Endothelial cell of umbilical vein (primary cell): ENCODE measurements around the gene CEACAM6. TPM values are rescaled to one million over a fixed set of nuclear protein-coding genes. Genes with fewer than 3 reads are reported as not detected.

Experiments
- BruUV-seq: library from RNA; stranded (reverse); fragments of 400-500 nt; replicated peaks from 2 replicates; lab custom pipeline; 2021; lab: Mats Ljungman, UMichigan
- CTCF ChIA-PET: fragments of 300-600, 350-600 bp; sonication (Branson Sonifier 250); formaldehyde crosslinking; loops from one replicate; lab custom pipeline; 2021; ENCODE audit warnings: antibody characterized with exemption, inconsistent platforms; lab: Charles Lee
- POLR2A ChIA-PET: fragments of 300-600, 350-600 bp; sonication (Branson Sonifier 250); formaldehyde crosslinking; loops from one replicate; lab custom pipeline; 2021; ENCODE audit warnings: antibody characterized with exemption, inconsistent platforms; lab: Charles Lee
- DNase-seq: peaks from one replicate; pipeline ENCODE4 v3.0.0-alpha.2; 2011; ENCODE audit warnings: low read depth, low spot score
- FAIRE-seq: peaks from 2 replicates; lab custom pipeline; 2011; peaks lifted over from hg19 to GRCh38; lab: Jason Lieb, UNC
- H2AFZ ChIP-seq: 2 replicates; pipeline ENCODE4 v1.6.0; 2012; ENCODE audit warnings: low read depth, low read length, control low read depth, inconsistent platforms
- H3K27ac ChIP-seq: 2 replicates; pipeline ENCODE4 v1.5.1; 2011; ENCODE audit warnings: low read depth, mild to moderate bottlenecking, control low read depth, low read length, moderate library complexity; ENCODE audit not compliant: insufficient read depth
- H3K27me3 ChIP-seq, 2 experiments: 2 replicates each; pipeline versions ENCODE4 v1.6.0 to v1.6.1; 2011; ENCODE audit warnings: low read length in 2 of 2, mixed read lengths in 1 of 2; ENCODE audit not compliant: control insufficient read depth in 2 of 2, insufficient read depth in 2 of 2
- H3K36me3 ChIP-seq, 2 experiments: 2 replicates in 1 of 2; 3 replicates in 1 of 2; pipeline ENCODE4 v1.5.1; 2011; ENCODE audit warnings: low read length in 2 of 2, mild to moderate bottlenecking in 1 of 2, moderate library complexity in 1 of 2; ENCODE audit not compliant: control insufficient read depth in 2 of 2, insufficient read depth in 2 of 2; ENCODE audit errors: extremely low read depth in 1 of 2
- H3K4me1 ChIP-seq: 3 replicates; pipeline ENCODE4 v1.5.1; 2011; ENCODE audit warnings: mild to moderate bottlenecking, low read length; ENCODE audit not compliant: control insufficient read depth, insufficient read depth; ENCODE audit errors: extremely low read depth
- H3K4me2 ChIP-seq: 2 replicates; pipeline ENCODE4 v1.6.1; 2011; ENCODE audit warnings: low read length, control low read depth, mixed read lengths; ENCODE audit not compliant: insufficient read depth
- H3K4me3 ChIP-seq, 3 experiments: fragments of 200-600 bp in 1 of 3; sonication (generic), shearing (Covaris generic) in 1 of 3; replicated peaks in 1 of 3; 2 replicates each; pipeline ENCODE4 v1.5.1; 2011 to 2016; ENCODE audit warnings: control low read depth in 3 of 3, low read length in 3 of 3, mild to moderate bottlenecking in 2 of 3, inconsistent platforms in 1 of 3, low read depth in 1 of 3, moderate library complexity in 1 of 3; ENCODE audit not compliant: insufficient read depth in 1 of 3
- H3K79me2 ChIP-seq: 2 replicates; pipeline ENCODE4 v1.6.0; 2012; ENCODE audit warnings: low read length, inconsistent platforms; ENCODE audit not compliant: control insufficient read depth, insufficient read depth
- H3K9ac ChIP-seq: replicated peaks from 2 replicates; pipeline ENCODE3; 2011; ENCODE audit warnings: low read length, control low read depth; ENCODE audit not compliant: insufficient read depth; ENCODE audit errors: extremely low read depth
- H3K9me1 ChIP-seq: replicated peaks from 3 replicates; pipeline ENCODE4 v1.6.0; 2011; ENCODE audit warnings: mild to moderate bottlenecking, low read length; ENCODE audit not compliant: control insufficient read depth, insufficient read depth; ENCODE audit errors: extremely low read depth
- H3K9me3 ChIP-seq: replicated peaks from 2 replicates; pipeline ENCODE4 v1.5.1; 2012; ENCODE audit warnings: low read length, inconsistent platforms; ENCODE audit not compliant: control insufficient read depth, insufficient read depth
- H4K20me1 ChIP-seq: replicated peaks from 2 replicates; pipeline ENCODE3; 2011; ENCODE audit warnings: mild to moderate bottlenecking, low read length; ENCODE audit not compliant: control insufficient read depth, insufficient read depth; ENCODE audit errors: extremely low read depth
- EZH2 ChIP-seq: IDR thresholded peaks from 2 replicates; pipeline ENCODE4 v1.6.1; 2012; ENCODE audit warnings: borderline replicate concordance, low read depth, mild to moderate bottlenecking, moderate library complexity, low read length, inconsistent platforms; ENCODE audit not compliant: severe bottlenecking
- FOS ChIP-seq: IDR thresholded peaks from 2 replicates; pipeline ENCODE4 v1.6.1; 2011; ENCODE audit warnings: mild to moderate bottlenecking, low read length, moderate library complexity, borderline replicate concordance; ENCODE audit not compliant: insufficient read depth
- GATA2 ChIP-seq: IDR thresholded peaks from 2 replicates; pipeline ENCODE4 v1.7.0; 2011; ENCODE audit warnings: low read depth, mild to moderate bottlenecking, moderate library complexity, mixed read lengths, low read length; ENCODE audit not compliant: insufficient read length, insufficient read depth
- JUN ChIP-seq: IDR thresholded peaks from 2 replicates; pipeline ENCODE4 v1.6.1; 2011; ENCODE audit warnings: borderline replicate concordance, low read depth; ENCODE audit not compliant: insufficient read length, insufficient read depth
- MYC ChIP-seq: IDR thresholded peaks from one replicate; pipeline ENCODE4 v1.6.1; 2011; ENCODE audit warnings: mild to moderate bottlenecking, low read depth, low read length
- POLR2A ChIP-seq: IDR thresholded peaks from 2 replicates; pipeline ENCODE4 v1.6.1; 2012; ENCODE audit warnings: low read depth, mild to moderate bottlenecking, control low read depth, low read length
- POLR2AphosphoS5 ChIP-seq: IDR thresholded peaks from 2 replicates; pipeline ENCODE4 v1.6.1; 2012; ENCODE audit warnings: low read depth, mild to moderate bottlenecking, control low read depth, low read length, moderate library complexity; ENCODE audit not compliant: insufficient read depth
- dilution Hi-C: fragments of 300-500 bp; cut with MboI; formaldehyde crosslinking; loops from one replicate; pipeline ENCODE4 v1.15.0; 2019; ENCODE audit warnings: low sequenced_read_pairs; ENCODE audit not compliant: extremely low pct_ligation_motif_present
- intact Hi-C: fragments of 100-400 bp; cut with micrococcal nuclease; formaldehyde crosslinking; loops from one replicate; pipeline ENCODE4 v1.10.0; 2022
- polyA plus RNA-seq, 4 experiments: library from polyadenylated mRNA; depleted of rRNA in 3 of 4; stranded (reverse) in 3 of 4; unstranded in 1 of 4; fragments of >200 nt; gene quantifications; 2 replicates each; pipeline versions ENCODE4 v1.2.1 to v1.2.3, GENCODE V29; 2011 to 2012; ENCODE audit warnings: missing spikeins in 1 of 4
- total RNA-seq: library from RNA; stranded (reverse); gene quantifications from 2 replicates; pipeline ENCODE4 v1.2.3, GENCODE V29; 2021
- TF ChIP-seq, protein P1 (sequence below), 2 donors: IDR thresholded peaks; 1 replicate in 1 of 2; 2 replicates in 1 of 2; pipeline ENCODE4 v1.5.1; 2011; ENCODE audit warnings: low read length in 2 of 2, mild to moderate bottlenecking in 2 of 2, moderate library complexity in 2 of 2, control low read depth in 1 of 2, inconsistent platforms in 1 of 2, low read depth in 1 of 2; ENCODE audit not compliant: insufficient read depth in 1 of 2; ENCODE audit errors: extremely low read depth in 1 of 2
- TF ChIP-seq, protein P2 (sequence below): IDR thresholded peaks from 2 replicates; pipeline ENCODE4 v1.6.1; 2011; ENCODE audit not compliant: insufficient read depth, insufficient read length

CEACAM6 gene
- total and polyA plus RNA-seq, 2 donors (not counting 3 experiments of a cell fraction or from before 2014, with no cell fraction given), result not detected

DNA sequence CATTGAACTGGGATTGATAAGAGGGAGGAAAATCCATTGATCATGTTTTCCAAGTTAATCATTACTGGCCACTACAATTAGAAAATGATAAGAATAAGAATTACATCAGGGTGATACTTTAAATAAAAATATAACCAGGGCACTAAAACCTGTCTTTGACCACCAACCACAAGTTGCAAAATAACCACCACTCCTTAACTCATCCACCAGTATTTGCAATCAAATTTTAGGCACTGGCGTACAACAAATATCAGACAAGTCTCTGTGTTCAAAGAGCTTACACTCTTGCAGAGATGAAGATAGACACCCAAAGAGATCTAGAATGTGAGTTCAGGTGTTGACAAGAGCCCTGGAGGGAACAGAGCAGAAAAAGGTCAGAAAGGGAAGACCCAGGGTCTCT, 41.6 kb downstream of the CEACAM6 start:
- CTCF ChIA-PET, result interaction anchor here (0.9 to 2.6 kb wide), 2 partner anchors 12 to 24 kb away, joined by 4 to 18 read pairs; no protein-coding TSS in a partner anchor
- BruUV-seq, result no TSS peak
- no peak for FAIRE-seq

More for the DNA sequence above, 41.6 kb downstream of the CEACAM6 start:
- POLR2A ChIA-PET, result no interaction called here
- Histone ChIP-seq H4K20me1 (no peaks in the 10 kb centered on the region), H3K4me1 (no peaks in the 10 kb centered on the region), H3K36me3 (no peaks in the 10 kb centered on the region), H2AFZ (no peak overlapping the region), H3K4me3 (no peak overlapping the region), H3K4me2 (no peak overlapping the region), H3K9me1 (no peaks in the 10 kb centered on the region), H3K9me3 (no peaks in the 10 kb centered on the region), H3K9ac (no peak overlapping the region), H3K27me3 (peaks cover 0 to 4% of the 10 kb centered on the region in 2 experiments), H3K79me2 (no peaks in the 10 kb centered on the region), H3K27ac (no peak overlapping the region)
- no peak for DNase-seq
- no peak for TF ChIP-seq POLR2AphosphoS5
- no peak for TF ChIP-seq EZH2
- no peak for TF ChIP-seq GATA2
- no peak for TF ChIP-seq MYC
- no peak for TF ChIP-seq FOS
- TF ChIP-seq, protein P1, sequence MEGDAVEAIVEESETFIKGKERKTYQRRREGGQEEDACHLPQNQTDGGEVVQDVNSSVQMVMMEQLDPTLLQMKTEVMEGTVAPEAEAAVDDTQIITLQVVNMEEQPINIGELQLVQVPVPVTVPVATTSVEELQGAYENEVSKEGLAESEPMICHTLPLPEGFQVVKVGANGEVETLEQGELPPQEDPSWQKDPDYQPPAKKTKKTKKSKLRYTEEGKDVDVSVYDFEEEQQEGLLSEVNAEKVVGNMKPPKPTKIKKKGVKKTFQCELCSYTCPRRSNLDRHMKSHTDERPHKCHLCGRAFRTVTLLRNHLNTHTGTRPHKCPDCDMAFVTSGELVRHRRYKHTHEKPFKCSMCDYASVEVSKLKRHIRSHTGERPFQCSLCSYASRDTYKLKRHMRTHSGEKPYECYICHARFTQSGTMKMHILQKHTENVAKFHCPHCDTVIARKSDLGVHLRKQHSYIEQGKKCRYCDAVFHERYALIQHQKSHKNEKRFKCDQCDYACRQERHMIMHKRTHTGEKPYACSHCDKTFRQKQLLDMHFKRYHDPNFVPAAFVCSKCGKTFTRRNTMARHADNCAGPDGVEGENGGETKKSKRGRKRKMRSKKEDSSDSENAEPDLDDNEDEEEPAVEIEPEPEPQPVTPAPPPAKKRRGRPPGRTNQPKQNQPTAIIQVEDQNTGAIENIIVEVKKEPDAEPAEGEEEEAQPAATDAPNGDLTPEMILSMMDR (IDR thresholded peaks at IDR 0.05; ENCODE audit: extremely low read depth in 1 of 2, insufficient read depth in 1 of 2, low read depth in 1 of 2, low read length in 2 of 2), result no peak
- TF ChIP-seq POLR2A, result no peak
- TF ChIP-seq, protein P2, sequence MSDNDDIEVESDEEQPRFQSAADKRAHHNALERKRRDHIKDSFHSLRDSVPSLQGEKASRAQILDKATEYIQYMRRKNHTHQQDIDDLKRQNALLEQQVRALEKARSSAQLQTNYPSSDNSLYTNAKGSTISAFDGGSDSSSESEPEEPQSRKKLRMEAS, result no peak
- TF ChIP-seq JUN, result no peak
- dilution Hi-C loops (no loop called here), intact Hi-C loops (no loop called here)
